Head of caudate nucleus (tissue), 42 donors: ENCODE results near the gene EDC4.

ENCODE experiments used
- DNase-seq, 42 donors: peaks; one replicate each; pipeline versions ENCODE4 v3.0.0 to v3.0.0-alpha.2; 2020 to 2021; ENCODE audit warnings: mixed read lengths in 7 of 42
- intact Hi-C: fragments of 100-400 bp; cut with DNase I; formaldehyde crosslinking; loops from one replicate; pipeline ENCODE4 v1.15.0; 2022

Gene EDC4

DNA sequence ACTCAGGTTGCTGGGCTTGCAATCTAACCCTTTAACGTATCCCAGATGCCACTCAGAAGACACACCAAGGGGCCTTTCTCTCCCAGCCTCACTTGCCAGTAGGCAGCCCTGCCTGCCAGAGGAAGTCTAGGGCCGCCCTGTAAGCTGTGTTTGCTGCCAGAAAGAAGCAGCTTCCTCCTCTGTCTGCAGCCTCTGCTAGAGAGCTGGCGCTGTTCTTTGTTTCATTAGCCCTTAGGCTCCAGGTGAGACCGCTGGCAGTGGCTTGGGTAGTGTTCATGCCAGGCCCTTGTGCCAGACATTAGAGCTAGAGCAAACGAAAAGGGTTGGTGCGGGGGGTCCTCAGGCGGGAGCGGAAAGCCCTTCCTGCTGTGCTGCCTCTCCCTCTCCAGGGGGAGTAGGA lies 49.9 kb downstream of the EDC4 start:
- intact Hi-C loops, result loop anchor here (10.0 kb wide), 1 partner anchor 108 kb away; no protein-coding TSS in a partner anchor
- DNase-seq, result peak in 2 of 42 donors; percentile 11 to 15

GRCh38 chr16:67923414-67924116 lies 50.7 kb downstream of the EDC4 start:
- intact Hi-C loops, result loop anchor here (10.0 kb wide), 1 partner anchor 109 kb away; no protein-coding TSS in a partner anchor
- DNase-seq, result peak in 38 of 42 donors; percentile 29 to 92 (median 70)

GRCh38 chr16:67924140-67924906 lies 51.5 kb downstream of the EDC4 start:
- intact Hi-C loops, result loop anchor here (10.0 kb wide), 1 partner anchor 110 kb away; no protein-coding TSS in a partner anchor
- peak in 3 of 42 donors; percentile 18 to 40 (median 23) for DNase-seq

- DNase-seq, result peak in 25 of 42 donors; percentile 26 to 75 (median 58)
Observed at GRCh38 chr16:67926181-67926750, 53.4 kb downstream of the EDC4 start.

DNA sequence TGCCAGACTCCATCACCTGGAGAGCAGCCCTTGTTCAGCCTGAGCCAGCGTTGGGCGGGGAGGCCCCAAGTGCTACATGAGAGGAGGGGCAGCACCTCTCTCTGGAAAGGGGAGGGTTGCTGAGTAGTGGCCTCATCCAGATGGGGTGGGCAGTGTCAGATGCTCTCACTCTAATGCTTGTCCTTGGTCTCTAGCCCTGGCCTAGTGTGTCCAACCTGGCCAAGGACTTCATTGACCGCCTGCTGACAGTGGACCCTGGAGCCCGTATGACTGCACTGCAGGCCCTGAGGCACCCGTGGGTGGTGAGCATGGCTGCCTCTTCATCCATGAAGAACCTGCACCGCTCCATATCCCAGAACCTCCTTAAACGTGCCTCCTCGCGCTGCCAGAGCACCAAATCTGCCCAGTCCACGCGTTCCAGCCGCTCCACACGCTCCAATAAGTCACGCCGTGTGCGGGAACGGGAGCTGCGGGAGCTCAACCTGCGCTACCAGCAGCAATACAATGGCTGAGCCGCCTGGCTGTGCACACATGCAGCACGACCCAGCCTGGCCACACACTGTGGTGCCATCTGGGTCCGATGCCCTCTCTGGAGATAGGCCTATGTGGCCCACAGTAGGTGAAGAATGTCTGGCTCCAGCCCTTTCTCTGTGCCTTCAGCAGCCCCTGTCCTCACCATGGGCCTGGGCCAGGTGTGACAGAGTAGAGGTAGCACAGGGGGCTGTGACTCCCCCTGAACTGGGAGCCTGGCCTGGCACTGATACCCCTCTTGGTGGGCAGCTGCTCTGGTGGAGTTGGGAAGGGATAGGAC lies 54.5 kb downstream of the EDC4 start:
- intact Hi-C loops, result loop anchor here (10.0 kb wide), 1 partner anchor 113 kb away; no protein-coding TSS in a partner anchor
- peak in 2 of 42 donors; percentile 11 to 13 for DNase-seq

More at GRCh38 chr16:67926181-67926750, 53.4 kb downstream of the EDC4 start:
- intact Hi-C loops, result loop anchor here (10.0 kb wide), 1 partner anchor 111 kb away; no protein-coding TSS in a partner anchor

DNA sequence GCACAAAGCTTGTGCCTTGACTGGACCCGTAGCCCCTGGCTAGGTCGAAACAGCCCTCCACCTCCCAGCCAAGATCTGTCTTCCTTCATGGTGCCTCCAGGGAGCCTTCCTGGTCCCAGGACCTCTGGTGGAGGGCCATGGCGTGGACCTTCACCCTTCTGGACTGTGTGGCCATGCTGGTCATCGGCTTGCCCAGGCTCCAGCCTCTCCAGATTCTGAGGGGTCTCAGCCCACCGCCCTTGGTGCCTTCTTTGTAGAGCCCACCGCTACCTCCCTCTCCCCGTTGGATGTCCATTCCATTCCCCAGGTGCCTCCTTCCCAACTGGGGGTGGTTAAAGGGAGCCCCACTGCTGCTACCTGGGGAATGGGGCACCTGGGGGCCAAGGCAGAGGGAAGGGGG lies 55.3 kb downstream of the EDC4 start:
- intact Hi-C loops, result loop anchor here (2.0 to 10.0 kb wide), 2 partner anchors 45 to 113 kb away; no protein-coding TSS in a partner anchor
- DNase-seq, result peak in 1 of 42 donors; percentile 8

- peak; percentile 78 to 93 (median 86) for DNase-seq
- intact Hi-C loops, result loop anchor here (2.0 to 10.0 kb wide), 2 partner anchors 46 to 114 kb away; no protein-coding TSS in a partner anchor
Observed at GRCh38 chr16:67928561-67929364, 55.9 kb downstream of the EDC4 start.

DNA sequence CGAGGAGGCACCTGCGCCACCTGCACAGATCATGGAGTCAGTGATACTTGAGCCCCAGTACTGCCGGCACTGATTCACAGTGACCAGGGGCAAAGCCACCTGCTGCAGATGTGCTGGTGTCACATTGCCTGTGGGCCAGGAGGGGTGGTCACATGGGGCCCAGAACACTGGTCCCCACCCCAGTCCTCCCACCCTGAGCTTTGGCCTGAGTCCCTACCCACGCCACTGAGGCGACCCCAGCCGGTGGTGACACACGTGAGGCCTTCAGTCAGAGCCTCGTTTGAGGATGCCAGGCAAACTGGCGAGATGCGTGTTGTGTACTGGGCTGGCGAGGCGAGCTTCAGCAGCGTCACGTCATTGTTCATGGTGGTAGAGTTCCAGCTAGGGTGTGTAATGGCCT lies 57.3 kb downstream of the EDC4 start:
- intact Hi-C loops, result no loop called here
- peak in 1 of 42 donors; percentile 8 for DNase-seq

GRCh38 chr16:67930678-67931211 lies 57.9 kb downstream of the EDC4 start:
- intact Hi-C loops, result no loop called here
- DNase-seq, result peak in 1 of 42 donors; percentile 9
